22Rv1 (cell line): ENCODE data around the gene PCDHGC3.

ENCODE experiments used
- CTCF ChIP-seq: fragments of 450-650 bp; IDR thresholded peaks from 2 replicates; pipeline ENCODE4 v1.5.1; 2017; ENCODE audit warnings: mild to moderate bottlenecking
- ZFX ChIP-seq: fragments of 450-650 bp; IDR thresholded peaks from 2 replicates; pipeline ENCODE4 v1.6.1; 2017; ENCODE audit warnings: antibody characterized with exemption, borderline replicate concordance

GRCh38 chr5:141515141-141515540 is 39.4 kb downstream of the PCDHGC3 start:
- TF ChIP-seq CTCF (no peak), ZFX (no peak)
